Measurements from ENCODE around the gene MFSD2B. TPM values are rescaled to one million over a fixed set of nuclear protein-coding genes. Genes with fewer than 3 reads are reported as not detected.
A peak's percentile ranks its signal among the peaks of the same experiment; 100 is the strongest.

MFSD2B gene
- total and polyA plus RNA-seq, 9 donors: 0.02 to 0.47 (median 0.11) TPM; not detected in 5

GRCh38 chr2:24024018-24024417 is 14.1 kb downstream of the MFSD2B start:
- H3K4me1 ChIP-seq (ENCODE audit: insufficient read depth): no peaks in the 10 kb centered on the region
- H3K9me3 ChIP-seq: no peaks in the 10 kb centered on the region
- TF ChIP-seq CTCF (IDR thresholded peaks at IDR 0.05) (no peak), EP300 (IDR thresholded peaks at IDR 0.05) (no peak), POLR2A (IDR thresholded peaks at IDR 0.05) (no peak)
- WGBS, 3 donors: 62 to 71% (median 65%) methylated on average over 12 of the region's 12 CpGs
- no peaks in the 10 kb centered on the region for H3K27me3 ChIP-seq
- H3K4me3 ChIP-seq: no peak overlapping the region
- no peaks in the 10 kb centered on the region for H3K36me3 ChIP-seq
- no peak overlapping the region for H3K27ac ChIP-seq
- DNase-seq: peak in 1 of 5 donors; percentile 37
- intact Hi-C loops (cut with DNase I): no loop called here

- no peaks in the 10 kb centered on the region for H3K27me3 ChIP-seq
- intact Hi-C loops (cut with DNase I): no loop called here
- no peaks in the 10 kb centered on the region for H3K36me3 ChIP-seq
- TF ChIP-seq POLR2A (IDR thresholded peaks at IDR 0.05) (no peak), EP300 (IDR thresholded peaks at IDR 0.05) (no peak), CTCF (IDR thresholded peaks at IDR 0.05) (no peak)
- H3K4me1 ChIP-seq (ENCODE audit: insufficient read depth): no peaks in the 10 kb centered on the region
- no peak overlapping the region for H3K4me3 ChIP-seq
- WGBS, 3 donors: 90 to 94% (median 92%) methylated on average over 17 of the region's 17 CpGs
- DNase-seq: no peak
- no peak overlapping the region for H3K27ac ChIP-seq
- no peaks in the 10 kb centered on the region for H3K9me3 ChIP-seq
These were observed 15.2 kb downstream of the MFSD2B start for GRCh38 chr2:24024996-24025663.

- Histone ChIP-seq H3K36me3 (no peaks in the 10 kb centered on the region), H3K4me3 (no peak overlapping the region), H3K4me1 (ENCODE audit: insufficient read depth) (no peaks in the 10 kb centered on the region), H3K27me3 (no peaks in the 10 kb centered on the region), H3K9me3 (no peaks in the 10 kb centered on the region), H3K27ac (no peak overlapping the region)
- WGBS, 3 donors: 61 to 67% (median 64%) methylated on average over 2 of the region's 2 CpGs
- no peak for DNase-seq
- TF ChIP-seq POLR2A (IDR thresholded peaks at IDR 0.05) (no peak), CTCF (IDR thresholded peaks at IDR 0.05) (no peak), EP300 (IDR thresholded peaks at IDR 0.05) (no peak)
- intact Hi-C loops (cut with DNase I): no loop called here
These were observed 16.3 kb downstream of the MFSD2B start for GRCh38 chr2:24026233-24026632.

- Histone ChIP-seq H3K4me1 (ENCODE audit: insufficient read depth) (no peaks in the 10 kb centered on the region), H3K27ac (no peak overlapping the region), H3K4me3 (no peak overlapping the region), H3K9me3 (no peaks in the 10 kb centered on the region), H3K27me3 (no peaks in the 10 kb centered on the region), H3K36me3 (no peaks in the 10 kb centered on the region)
- TF ChIP-seq POLR2A (IDR thresholded peaks at IDR 0.05): no peak
- TF ChIP-seq CTCF (IDR thresholded peaks at IDR 0.05): no peak
- no peak for DNase-seq
- intact Hi-C loops (cut with DNase I): no loop called here
- WGBS, 3 donors: 90 to 96% (median 92%) methylated on average over 9 of the region's 9 CpGs
These were observed 29.1 kb downstream of the MFSD2B start for GRCh38 chr2:24038786-24039499.
